ENCODE measurements around the gene GNAI2. TPM values are rescaled to one million over a fixed set of nuclear protein-coding genes. Genes with fewer than 3 reads are reported as not detected.
"Not testable (repeated sequence)": the region's sequence is repeated elsewhere in the genome, so short reads cannot be mapped to it uniquely, and the experiment has no call there.

GNAI2 gene
- polyA plus RNA-seq, 1 donor (not counting 4 experiments of a cell fraction or from before 2014, with no cell fraction given), result 268 TPM

- DNase-seq (ENCODE audit: low read depth, low spot score) (no peak), FAIRE-seq (no peak)
- H3K4me2 ChIP-seq (ENCODE audit: control insufficient read depth, extremely low read depth, insufficient read depth, low read depth, low read length), result no peak overlapping the region
- no peaks in the 10 kb centered on the region for H3K4me1 ChIP-seq (ENCODE audit: control insufficient read depth, extremely low read depth, insufficient read depth, low read length)
- dilution Hi-C loops (cut with MboI; ENCODE audit: extremely low pct_ligation_motif_present, low sequenced_read_pairs), result no loop called here
- H4K20me1 ChIP-seq (ENCODE audit: control insufficient read depth, extremely low read depth, insufficient read depth, low read length), result no peaks in the 10 kb centered on the region
- no peaks in the 10 kb centered on the region for H3K36me3 ChIP-seq (ENCODE audit: control insufficient read depth in 2 of 2, extremely low read depth in 1 of 2, insufficient read depth in 2 of 2, low read length in 2 of 2)
- H3K27me3 ChIP-seq (ENCODE audit: control insufficient read depth, extremely low read depth, insufficient read depth, low read length), result peaks cover 25% of the 10 kb centered on the region
- no peaks in the 10 kb centered on the region for H3K9me1 ChIP-seq (ENCODE audit: control insufficient read depth, extremely low read depth, insufficient read depth, low read length)
- no peaks in the 10 kb centered on the region for H3K9me3 ChIP-seq (ENCODE audit: control insufficient read depth, low read depth, low read length)
- TF ChIP-seq EZH2 (IDR thresholded peaks at IDR 0.05; ENCODE audit: low read length) (no peak), CTCF (optimal IDR thresholded peaks at IDR 0.05 in 1 of 3, IDR thresholded peaks at IDR 0.05 in 1 of 3, conservative IDR thresholded peaks at IDR 0.05 in 1 of 3; ENCODE audit: extremely low read depth in 1 of 3, insufficient read depth in 2 of 3, low read length in 3 of 3) (no peak)
- no peaks in the 10 kb centered on the region for H3K79me2 ChIP-seq (ENCODE audit: control insufficient read depth, insufficient read depth, low read length)
- no peak overlapping the region for H3K9ac ChIP-seq (ENCODE audit: control insufficient read depth, extremely low read depth, insufficient read depth, low read length)
- no peak overlapping the region for H3K27ac ChIP-seq (ENCODE audit: control insufficient read depth, insufficient read depth, low read length)
- H3K4me3 ChIP-seq (ENCODE audit: control insufficient read depth in 2 of 3, extremely low read depth in 1 of 3, insufficient read depth in 2 of 3, low read depth in 1 of 3, low read length in 3 of 3), result no peak overlapping the region
- H2AFZ ChIP-seq (ENCODE audit: control insufficient read depth, low read length), result no peak overlapping the region
Observed at GRCh38 chr3:50279255-50280016, 43.4 kb downstream of the GNAI2 start.

- H3K27ac ChIP-seq (ENCODE audit: control insufficient read depth, insufficient read depth, low read length); H3K4me2 ChIP-seq (ENCODE audit: control insufficient read depth, extremely low read depth, insufficient read depth, low read depth, low read length); dilution Hi-C loops (cut with MboI; ENCODE audit: extremely low pct_ligation_motif_present, low sequenced_read_pairs); H3K9me1 ChIP-seq (ENCODE audit: control insufficient read depth, extremely low read depth, insufficient read depth, low read length); H3K9me3 ChIP-seq (ENCODE audit: control insufficient read depth, low read depth, low read length); H3K27me3 ChIP-seq (ENCODE audit: control insufficient read depth, extremely low read depth, insufficient read depth, low read length); H3K4me3 ChIP-seq (ENCODE audit: control insufficient read depth in 2 of 3, extremely low read depth in 1 of 3, insufficient read depth in 2 of 3, low read depth in 1 of 3, low read length in 3 of 3); H3K9ac ChIP-seq (ENCODE audit: control insufficient read depth, extremely low read depth, insufficient read depth, low read length); H3K79me2 ChIP-seq (ENCODE audit: control insufficient read depth, insufficient read depth, low read length); H3K4me1 ChIP-seq (ENCODE audit: control insufficient read depth, extremely low read depth, insufficient read depth, low read length); H2AFZ ChIP-seq (ENCODE audit: control insufficient read depth, low read length); DNase-seq (ENCODE audit: low read depth, low spot score); H4K20me1 ChIP-seq (ENCODE audit: control insufficient read depth, extremely low read depth, insufficient read depth, low read length); FAIRE-seq: not testable (repeated sequence)
- peaks cover 26 to 28% of the 10 kb centered on the region in 2 experiments for H3K36me3 ChIP-seq (ENCODE audit: control insufficient read depth in 2 of 2, extremely low read depth in 1 of 2, insufficient read depth in 2 of 2, low read length in 2 of 2)
Observed at GRCh38 chr3:50284121-50284520, 48.1 kb downstream of the GNAI2 start.
